GM23338 (cell line): ENCODE results near the gene MSL2.

Experiments used
- CREB1 ChIP-seq: fragments of 250-450 bp; sonication (Bioruptor Pico); IDR thresholded peaks from 2 replicates; pipeline ENCODE4 v1.5.0; 2020; ENCODE audit warnings: low read depth, mild to moderate bottlenecking, moderate library complexity
- CTCF ChIP-seq, 2 experiments: fragments of 200-600 bp in 1 of 2; sonication (generic) in 1 of 2; conservative IDR thresholded peaks; 2 replicates each; pipeline versions ENCODE4 v1.5.1 to v1.6.1; 2016 to 2017; ENCODE audit warnings: antibody characterized with exemption in 2 of 2, low read depth in 2 of 2, mild to moderate bottlenecking in 2 of 2, moderate library complexity in 1 of 2
- EZH2 ChIP-seq: fragments of 200-600 bp; sonication (generic); IDR thresholded peaks from one replicate; pipeline ENCODE4 v1.8.0; 2017; ENCODE audit warnings: antibody characterized with exemption, mild to moderate bottlenecking, low read depth; ENCODE audit not compliant: unreplicated experiment
- EZH2phosphoT487 ChIP-seq: fragments of 200-600 bp; sonication (generic); IDR thresholded peaks from one replicate; pipeline ENCODE4 v1.8.1; 2018; ENCODE audit warnings: antibody characterized with exemption; ENCODE audit not compliant: unreplicated experiment
- JUNB ChIP-seq: IDR thresholded peaks from one replicate; pipeline ENCODE4 v1.6.1; 2016; ENCODE audit warnings: antibody characterized with exemption; ENCODE audit not compliant: unreplicated experiment
- NANOG ChIP-seq: IDR thresholded peaks from 2 replicates; pipeline ENCODE4 v1.6.1; 2016; ENCODE audit warnings: antibody characterized with exemption, borderline replicate concordance
- POLR2AphosphoS5 ChIP-seq: IDR thresholded peaks from 2 replicates; pipeline ENCODE4 v1.6.1; 2016; ENCODE audit warnings: antibody characterized with exemption, low read depth
- REST ChIP-seq: IDR thresholded peaks from one replicate; pipeline ENCODE4 v1.6.1; 2018; ENCODE audit warnings: antibody characterized with exemption; ENCODE audit not compliant: unreplicated experiment
- ZNF462 ChIP-seq: fragments of 250-450 bp; sonication (Bioruptor Pico); IDR thresholded peaks from 2 replicates; pipeline ENCODE4 v1.5.0; 2020; ENCODE audit warnings: mild to moderate bottlenecking, moderate library complexity

- no peak for TF ChIP-seq CTCF (conservative IDR thresholded peaks at IDR 0.05; ENCODE audit: low read depth in 2 of 2)
- TF ChIP-seq POLR2AphosphoS5 = no peak
- no peak for TF ChIP-seq EZH2
- TF ChIP-seq EZH2phosphoT487 = no peak
- no peak for TF ChIP-seq CREB1
- TF ChIP-seq JUNB = no peak
- TF ChIP-seq ZNF462 (CRISPR knock-in tag) = no peak
- TF ChIP-seq NANOG = no peak
- TF ChIP-seq REST = no peak
These were observed 8.3 kb downstream of the MSL2 start for GRCh38 chr3:136187868-136188267.
